Liver (tissue), 9 donors: Measurements from ENCODE around the gene TMEM129. TPM values are rescaled to one million over a fixed set of nuclear protein-coding genes. Genes with fewer than 3 reads are reported as not detected.

Experiments used
- DNase-seq: peaks from one replicate; pipeline ENCODE4 v3.0.0-alpha.2; 2017; ENCODE audit warnings: low spot score
- H3K27ac ChIP-seq, 2 donors: one replicate each; pipeline ENCODE4 v1.7.0; 2013; ENCODE audit warnings: inconsistent platforms in 2 of 2, low read length in 2 of 2, control low read depth in 1 of 2, low read depth in 1 of 2, mild to moderate bottlenecking in 1 of 2
- H3K27me3 ChIP-seq, 4 donors: one replicate each; pipeline versions ENCODE4 v1.6.1 to v1.7.0; 2013; ENCODE audit warnings: low read length in 3 of 4, inconsistent platforms in 1 of 4, mild to moderate bottlenecking in 1 of 4, moderate library complexity in 1 of 4; ENCODE audit not compliant: control insufficient read depth in 4 of 4, insufficient read depth in 4 of 4
- H3K36me3 ChIP-seq, 4 donors: one replicate each; pipeline versions ENCODE4 v1.6.1 to v1.7.0; 2013; ENCODE audit warnings: low read length in 3 of 4, mild to moderate bottlenecking in 3 of 4, low read depth in 1 of 4, moderate library complexity in 1 of 4; ENCODE audit not compliant: control insufficient read depth in 4 of 4, insufficient read depth in 3 of 4
- H3K4me1 ChIP-seq, 4 donors: one replicate each; pipeline versions ENCODE4 v1.6.1 to v1.7.0; 2013; ENCODE audit warnings: low read length in 3 of 4, mild to moderate bottlenecking in 3 of 4, moderate library complexity in 1 of 4; ENCODE audit not compliant: control insufficient read depth in 4 of 4, insufficient read depth in 4 of 4
- H3K4me3 ChIP-seq, 3 donors: one replicate each; pipeline versions ENCODE4 v1.6.1 to v1.7.0; 2013; ENCODE audit warnings: low read length in 3 of 3, control low read depth in 1 of 3, low read depth in 1 of 3, mild to moderate bottlenecking in 1 of 3
- H3K9ac ChIP-seq, 2 donors: one replicate each; pipeline ENCODE4 v1.7.0; 2013; ENCODE audit warnings: low read length in 2 of 2, mild to moderate bottlenecking in 2 of 2, moderate library complexity in 2 of 2, control low read depth in 1 of 2, low read depth in 1 of 2
- H3K9me3 ChIP-seq, 4 donors: one replicate each; pipeline versions ENCODE4 v1.6.1 to v1.7.0; 2013; ENCODE audit warnings: low read length in 3 of 4; ENCODE audit not compliant: control insufficient read depth in 4 of 4
- ATF3 ChIP-seq: IDR thresholded peaks from 2 replicates; pipeline ENCODE4 v1.6.1; 2016; ENCODE audit warnings: antibody characterized with exemption
- EGR1 ChIP-seq, 2 donors: IDR thresholded peaks; 2 replicates each; pipeline ENCODE4 v1.6.1; 2016 to 2018; ENCODE audit warnings: antibody characterized with exemption in 2 of 2, low read depth in 2 of 2
- FOXA1 ChIP-seq: IDR thresholded peaks from 2 replicates; pipeline ENCODE4 v1.6.1; 2016; ENCODE audit warnings: antibody characterized with exemption
- FOXA2 ChIP-seq: IDR thresholded peaks from 2 replicates; pipeline ENCODE4 v1.6.1; 2016; ENCODE audit warnings: antibody characterized with exemption
- GABPA ChIP-seq, 2 donors: IDR thresholded peaks in 1 of 2; conservative IDR thresholded peaks in 1 of 2; 2 replicates each; pipeline ENCODE4 v1.6.1; 2016; ENCODE audit warnings: antibody characterized with exemption in 2 of 2, mild to moderate bottlenecking in 1 of 2, moderate library complexity in 1 of 2
- HNF4A ChIP-seq, 2 donors: conservative IDR thresholded peaks; 2 replicates each; pipeline ENCODE4 v1.6.1; 2016; ENCODE audit warnings: antibody characterized with exemption in 2 of 2, mild to moderate bottlenecking in 2 of 2
- HNF4G ChIP-seq: IDR thresholded peaks from 2 replicates; pipeline ENCODE4 v1.6.1; 2016; ENCODE audit warnings: antibody characterized with exemption
- JUND ChIP-seq, 2 donors: IDR thresholded peaks; 2 replicates each; pipeline ENCODE4 v1.6.1; 2016; ENCODE audit warnings: antibody characterized with exemption in 2 of 2
- MAX ChIP-seq: IDR thresholded peaks from 2 replicates; pipeline ENCODE4 v1.6.1; 2016; ENCODE audit warnings: antibody characterized with exemption
- NR2F2 ChIP-seq: IDR thresholded peaks from 2 replicates; pipeline ENCODE4 v1.6.1; 2016; ENCODE audit warnings: antibody characterized with exemption
- RAD21 ChIP-seq, 2 donors: IDR thresholded peaks; 2 replicates each; pipeline ENCODE4 v1.6.1; 2016; ENCODE audit warnings: antibody characterized with exemption in 2 of 2, mild to moderate bottlenecking in 2 of 2
- RXRA ChIP-seq, 2 donors: IDR thresholded peaks; 2 replicates each; pipeline ENCODE4 v1.6.1; 2017 to 2018; ENCODE audit warnings: antibody characterized with exemption in 2 of 2, mild to moderate bottlenecking in 1 of 2
- SP1 ChIP-seq: IDR thresholded peaks from 2 replicates; pipeline ENCODE4 v1.6.1; 2018; ENCODE audit warnings: antibody characterized with exemption, mild to moderate bottlenecking
- TAF1 ChIP-seq: conservative IDR thresholded peaks from 2 replicates; pipeline ENCODE4 v1.6.1; 2016; ENCODE audit warnings: antibody characterized with exemption, mild to moderate bottlenecking
- YY1 ChIP-seq: IDR thresholded peaks from 2 replicates; pipeline ENCODE4 v1.6.1; 2016; ENCODE audit warnings: antibody characterized with exemption, mild to moderate bottlenecking
- WGBS: extraction: QIAGEN DNeasy Blood & Tissue Kit; methylation state at CpG from one replicate; pipeline ENCODE4 v1.1.7; 2013; 5-methylcytosine and 5-hydroxymethylcytosine counted together
- polyA plus RNA-seq, 2 donors: library from polyadenylated mRNA; stranded (reverse) in 1 of 2; unstranded in 1 of 2; fragments of 200-250 nt in 1 of 2; fragments of >200 nt in 1 of 2; fragmentation: Nextera tagmentation in 1 of 2; extraction: Ambion mirVana in 1 of 2; gene quantifications; one replicate each; pipeline versions ENCODE4 v1.2.1 to v1.2.3, GENCODE V29; 2013 to 2015
- total RNA-seq, 2 donors: library from RNA; depleted of rRNA; stranded (reverse); fragments of >200 nt; gene quantifications; one replicate each; pipeline ENCODE4 v1.2.3, GENCODE V29; 2014
- TF ChIP-seq, protein P1 (sequence below): fragments of 150-350 bp; IDR thresholded peaks from 2 replicates; pipeline ENCODE4 v1.5.1; 2017; ENCODE audit warnings: improper control_type of control experiment, low read depth, low read length; ENCODE audit not compliant: missing input control
- TF ChIP-seq, protein P2 (sequence below): IDR thresholded peaks from 2 replicates; pipeline ENCODE4 v1.6.1; 2016; ENCODE audit warnings: antibody characterized with exemption, mild to moderate bottlenecking
- TF ChIP-seq, protein P3 (sequence below): IDR thresholded peaks from 2 replicates; pipeline ENCODE4 v1.6.1; 2016; ENCODE audit warnings: antibody characterized with exemption
- donor health status: healthy.
- donor health status: healthy.
- donor health status: healthy.
- donor health status: healthy.
- donor health status: healthy.

Gene TMEM129
- total and polyA plus RNA-seq, 4 donors: 12.2 to 37.0 (median 21.8) TPM

- H3K27me3 ChIP-seq: no peaks in the 10 kb centered on the region
- 97% methylated on average over 9 of the region's 9 CpGs for WGBS
- no peaks in the 10 kb centered on the region for H3K9me3 ChIP-seq
- DNase-seq: no peak
- no peak overlapping the region for H3K4me3 ChIP-seq
- no peak overlapping the region for H3K27ac ChIP-seq
- H3K36me3 ChIP-seq: peaks cover 11 to 38% (median 19%) of the 10 kb centered on the region in 4 donors
- H3K9ac ChIP-seq: no peak overlapping the region
- peaks cover 0 to 4% (median 0%) of the 10 kb centered on the region in 4 donors for H3K4me1 ChIP-seq
- no peak for TF ChIP-seq MAX
- TF ChIP-seq GABPA (IDR thresholded peaks at IDR 0.05 in 1 of 2, conservative IDR thresholded peaks at IDR 0.05 in 1 of 2): no peak
- no peak for TF ChIP-seq JUND (IDR thresholded peaks at IDR 0.05)
- no peak for TF ChIP-seq FOXA1
- no peak for TF ChIP-seq EGR1 (IDR thresholded peaks at IDR 0.05; ENCODE audit: low read depth in 2 of 2)
- TF ChIP-seq TAF1: no peak
- TF ChIP-seq SP1: no peak
- TF ChIP-seq, protein P1, sequence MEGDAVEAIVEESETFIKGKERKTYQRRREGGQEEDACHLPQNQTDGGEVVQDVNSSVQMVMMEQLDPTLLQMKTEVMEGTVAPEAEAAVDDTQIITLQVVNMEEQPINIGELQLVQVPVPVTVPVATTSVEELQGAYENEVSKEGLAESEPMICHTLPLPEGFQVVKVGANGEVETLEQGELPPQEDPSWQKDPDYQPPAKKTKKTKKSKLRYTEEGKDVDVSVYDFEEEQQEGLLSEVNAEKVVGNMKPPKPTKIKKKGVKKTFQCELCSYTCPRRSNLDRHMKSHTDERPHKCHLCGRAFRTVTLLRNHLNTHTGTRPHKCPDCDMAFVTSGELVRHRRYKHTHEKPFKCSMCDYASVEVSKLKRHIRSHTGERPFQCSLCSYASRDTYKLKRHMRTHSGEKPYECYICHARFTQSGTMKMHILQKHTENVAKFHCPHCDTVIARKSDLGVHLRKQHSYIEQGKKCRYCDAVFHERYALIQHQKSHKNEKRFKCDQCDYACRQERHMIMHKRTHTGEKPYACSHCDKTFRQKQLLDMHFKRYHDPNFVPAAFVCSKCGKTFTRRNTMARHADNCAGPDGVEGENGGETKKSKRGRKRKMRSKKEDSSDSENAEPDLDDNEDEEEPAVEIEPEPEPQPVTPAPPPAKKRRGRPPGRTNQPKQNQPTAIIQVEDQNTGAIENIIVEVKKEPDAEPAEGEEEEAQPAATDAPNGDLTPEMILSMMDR: no peak
- TF ChIP-seq RXRA (IDR thresholded peaks at IDR 0.05): no peak
- no peak for TF ChIP-seq HNF4A (conservative IDR thresholded peaks at IDR 0.05)
- TF ChIP-seq HNF4G: no peak
- TF ChIP-seq ATF3: no peak
- TF ChIP-seq YY1: no peak
- TF ChIP-seq NR2F2: no peak
- no peak for TF ChIP-seq RAD21 (IDR thresholded peaks at IDR 0.05)
- TF ChIP-seq FOXA2: no peak
- TF ChIP-seq, protein P2, sequence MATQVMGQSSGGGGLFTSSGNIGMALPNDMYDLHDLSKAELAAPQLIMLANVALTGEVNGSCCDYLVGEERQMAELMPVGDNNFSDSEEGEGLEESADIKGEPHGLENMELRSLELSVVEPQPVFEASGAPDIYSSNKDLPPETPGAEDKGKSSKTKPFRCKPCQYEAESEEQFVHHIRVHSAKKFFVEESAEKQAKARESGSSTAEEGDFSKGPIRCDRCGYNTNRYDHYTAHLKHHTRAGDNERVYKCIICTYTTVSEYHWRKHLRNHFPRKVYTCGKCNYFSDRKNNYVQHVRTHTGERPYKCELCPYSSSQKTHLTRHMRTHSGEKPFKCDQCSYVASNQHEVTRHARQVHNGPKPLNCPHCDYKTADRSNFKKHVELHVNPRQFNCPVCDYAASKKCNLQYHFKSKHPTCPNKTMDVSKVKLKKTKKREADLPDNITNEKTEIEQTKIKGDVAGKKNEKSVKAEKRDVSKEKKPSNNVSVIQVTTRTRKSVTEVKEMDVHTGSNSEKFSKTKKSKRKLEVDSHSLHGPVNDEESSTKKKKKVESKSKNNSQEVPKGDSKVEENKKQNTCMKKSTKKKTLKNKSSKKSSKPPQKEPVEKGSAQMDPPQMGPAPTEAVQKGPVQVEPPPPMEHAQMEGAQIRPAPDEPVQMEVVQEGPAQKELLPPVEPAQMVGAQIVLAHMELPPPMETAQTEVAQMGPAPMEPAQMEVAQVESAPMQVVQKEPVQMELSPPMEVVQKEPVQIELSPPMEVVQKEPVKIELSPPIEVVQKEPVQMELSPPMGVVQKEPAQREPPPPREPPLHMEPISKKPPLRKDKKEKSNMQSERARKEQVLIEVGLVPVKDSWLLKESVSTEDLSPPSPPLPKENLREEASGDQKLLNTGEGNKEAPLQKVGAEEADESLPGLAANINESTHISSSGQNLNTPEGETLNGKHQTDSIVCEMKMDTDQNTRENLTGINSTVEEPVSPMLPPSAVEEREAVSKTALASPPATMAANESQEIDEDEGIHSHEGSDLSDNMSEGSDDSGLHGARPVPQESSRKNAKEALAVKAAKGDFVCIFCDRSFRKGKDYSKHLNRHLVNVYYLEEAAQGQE: no peak
- TF ChIP-seq, protein P3, sequence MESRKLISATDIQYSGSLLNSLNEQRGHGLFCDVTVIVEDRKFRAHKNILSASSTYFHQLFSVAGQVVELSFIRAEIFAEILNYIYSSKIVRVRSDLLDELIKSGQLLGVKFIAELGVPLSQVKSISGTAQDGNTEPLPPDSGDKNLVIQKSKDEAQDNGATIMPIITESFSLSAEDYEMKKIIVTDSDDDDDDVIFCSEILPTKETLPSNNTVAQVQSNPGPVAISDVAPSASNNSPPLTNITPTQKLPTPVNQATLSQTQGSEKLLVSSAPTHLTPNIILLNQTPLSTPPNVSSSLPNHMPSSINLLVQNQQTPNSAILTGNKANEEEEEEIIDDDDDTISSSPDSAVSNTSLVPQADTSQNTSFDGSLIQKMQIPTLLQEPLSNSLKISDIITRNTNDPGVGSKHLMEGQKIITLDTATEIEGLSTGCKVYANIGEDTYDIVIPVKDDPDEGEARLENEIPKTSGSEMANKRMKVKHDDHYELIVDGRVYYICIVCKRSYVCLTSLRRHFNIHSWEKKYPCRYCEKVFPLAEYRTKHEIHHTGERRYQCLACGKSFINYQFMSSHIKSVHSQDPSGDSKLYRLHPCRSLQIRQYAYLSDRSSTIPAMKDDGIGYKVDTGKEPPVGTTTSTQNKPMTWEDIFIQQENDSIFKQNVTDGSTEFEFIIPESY: no peak
These were observed 29.3 kb downstream of the TMEM129 start for GRCh38 chr4:1691737-1692373.
